IMR-90 (cell line): ENCODE data around the gene TMEM9. TPM values are rescaled to one million over a fixed set of nuclear protein-coding genes. Genes with fewer than 3 reads are reported as not detected.

ENCODE experiments used
- ATAC-seq: fragments of 200-7000 bp; cut with Tn5 transposase; 2 replicates; pipeline ENCODE4 v1.9.1; 2020; ENCODE audit warnings: low read depth, mild to moderate bottlenecking, moderate library complexity
- BruUV-seq: library from RNA; stranded (reverse); fragments of 400-500 nt; replicated peaks from 2 replicates; lab custom pipeline; 2021; lab: Mats Ljungman, UMichigan
- CTCF ChIA-PET: fragments of 300-600 bp; formaldehyde crosslinking; extraction: SDS; loops from one replicate; lab custom pipeline; 2021; ENCODE audit warnings: antibody characterized with exemption; lab: Yijun Ruan, JAX
- POLR2A ChIA-PET: fragments of 300-600 bp; sonication (Branson Sonifier 250); formaldehyde crosslinking; loops from one replicate; lab custom pipeline; 2022; ENCODE audit warnings: antibody characterized with exemption; ENCODE audit not compliant: unreplicated experiment; lab: Charles Lee
- DNase-seq: peaks from one replicate; pipeline ENCODE4 v3.0.0; 2013
- H2AFZ ChIP-seq: replicated peaks from 2 replicates; pipeline ENCODE3; 2013; ENCODE audit warnings: low read length, mild to moderate bottlenecking; ENCODE audit not compliant: poor library complexity
- H2AK5ac ChIP-seq: 2 replicates; pipeline ENCODE4 v1.6.1; 2013; ENCODE audit warnings: low read depth, low read length, inconsistent platforms
- H2AK9ac ChIP-seq: replicated peaks from 2 replicates; pipeline ENCODE3; 2013; ENCODE audit warnings: mild to moderate bottlenecking, low read depth, low read length, moderate library complexity; ENCODE audit not compliant: poor library complexity
- H2BK120ac ChIP-seq: 2 replicates; pipeline ENCODE4 v1.6.1; 2013; ENCODE audit warnings: low read depth, low read length, inconsistent platforms
- H2BK15ac ChIP-seq: 3 replicates; pipeline ENCODE4 v1.6.1; 2013; ENCODE audit warnings: low read depth, low read length, inconsistent platforms
- H2BK20ac ChIP-seq: 2 replicates; pipeline ENCODE4 v1.6.1; 2013; ENCODE audit warnings: low read depth, mild to moderate bottlenecking, inconsistent platforms, low read length, moderate library complexity
- H2BK5ac ChIP-seq: 2 replicates; pipeline ENCODE4 v1.6.1; 2013; ENCODE audit warnings: mild to moderate bottlenecking, low read depth, low read length, inconsistent platforms; ENCODE audit not compliant: poor library complexity, severe bottlenecking
- H3K14ac ChIP-seq: replicated peaks from 2 replicates; pipeline ENCODE4 v1.6.1; 2013; ENCODE audit warnings: low read depth, low read length, inconsistent platforms
- H3K18ac ChIP-seq: 2 replicates; pipeline ENCODE4 v1.6.1; 2013; ENCODE audit warnings: low read depth, low read length, control low read depth
- H3K23ac ChIP-seq: 2 replicates; pipeline ENCODE4 v1.6.1; 2013; ENCODE audit warnings: low read depth, low read length, inconsistent platforms
- H3K27ac ChIP-seq: 2 replicates; pipeline ENCODE4 v1.5.1; 2013; ENCODE audit warnings: mild to moderate bottlenecking, control low read depth, low read length; ENCODE audit not compliant: insufficient read depth
- H3K27me3 ChIP-seq: 2 replicates; pipeline ENCODE4 v1.6.1; 2013; ENCODE audit warnings: low read length; ENCODE audit not compliant: control insufficient read depth, insufficient read depth
- H3K36me3 ChIP-seq: 2 replicates; pipeline ENCODE4 v1.6.1; 2013; ENCODE audit warnings: low read length, mixed read lengths; ENCODE audit not compliant: control insufficient read depth, insufficient read depth
- H3K4ac ChIP-seq: 2 replicates; pipeline ENCODE4 v1.6.1; 2013; ENCODE audit warnings: low read depth, low read length, inconsistent platforms
- H3K4me1 ChIP-seq: 2 replicates; pipeline ENCODE4 v1.6.1; 2013; ENCODE audit warnings: low read length, mixed read lengths; ENCODE audit not compliant: control insufficient read depth, insufficient read depth
- H3K4me2 ChIP-seq: 2 replicates; pipeline ENCODE4 v1.6.1; 2013; ENCODE audit warnings: low read depth, mild to moderate bottlenecking, control low read depth, low read length, moderate library complexity
- H3K4me3 ChIP-seq: 2 replicates; pipeline ENCODE4 v1.5.1; 2013; ENCODE audit warnings: low read depth, mild to moderate bottlenecking, control low read depth, low read length, moderate library complexity; ENCODE audit not compliant: insufficient read depth
- H3K56ac ChIP-seq: 2 replicates; pipeline ENCODE4 v1.6.1; 2013; ENCODE audit warnings: low read length, inconsistent platforms; ENCODE audit not compliant: insufficient read depth; ENCODE audit errors: extremely low read depth
- H3K79me1 ChIP-seq, 2 experiments: 2 replicates each; pipeline ENCODE4 v1.6.1; 2013; ENCODE audit warnings: low read length in 2 of 2, inconsistent platforms in 1 of 2, low read depth in 1 of 2
- H3K9ac ChIP-seq: 2 replicates; pipeline ENCODE4 v1.6.1; 2013; ENCODE audit warnings: low read depth, low read length, control low read depth
- H3K9me1 ChIP-seq: 2 replicates; pipeline ENCODE4 v1.6.1; 2013; ENCODE audit warnings: low read length, inconsistent platforms; ENCODE audit not compliant: insufficient read depth
- H3K9me3 ChIP-seq: 2 replicates; pipeline ENCODE4 v1.6.1; 2013; ENCODE audit warnings: low read length; ENCODE audit not compliant: control insufficient read depth, insufficient read depth
- H4K20me1 ChIP-seq: 2 replicates; pipeline ENCODE4 v1.6.1; 2013; ENCODE audit warnings: low read length, inconsistent platforms; ENCODE audit not compliant: insufficient read depth
- H4K5ac ChIP-seq: 2 replicates; pipeline ENCODE4 v1.6.1; 2013; ENCODE audit warnings: mild to moderate bottlenecking, low read depth, low read length, control low read depth
- H4K8ac ChIP-seq, 2 experiments: 2 replicates each; pipeline ENCODE4 v1.6.1; 2013; ENCODE audit warnings: low read depth in 2 of 2, low read length in 2 of 2, control low read depth in 1 of 2, inconsistent platforms in 1 of 2
- H4K91ac ChIP-seq: 2 replicates; pipeline ENCODE4 v1.6.1; 2013; ENCODE audit warnings: low read depth, low read length, inconsistent platforms; ENCODE audit not compliant: insufficient read depth
- CEBPB ChIP-seq: IDR thresholded peaks from 2 replicates; pipeline ENCODE4 v1.6.1; 2012; ENCODE audit warnings: low read depth, low read length, improper control_type of control experiment
- CHD1 ChIP-seq: IDR thresholded peaks from 2 replicates; pipeline ENCODE4 v1.6.1; 2012; ENCODE audit warnings: low read depth, low read length, improper control_type of control experiment
- CTCF ChIP-seq: conservative IDR thresholded peaks from 2 replicates; pipeline ENCODE4 v1.5.1; 2012; ENCODE audit warnings: mild to moderate bottlenecking, low read depth, low read length, improper control_type of control experiment
- ELK1 ChIP-seq: fragments of 150-350 bp; IDR thresholded peaks from 2 replicates; pipeline ENCODE4 v1.6.1; 2016; ENCODE audit warnings: low read depth, mild to moderate bottlenecking, low read length, moderate library complexity, borderline replicate concordance
- FOS ChIP-seq: fragments of 150-350 bp; IDR thresholded peaks from 2 replicates; pipeline ENCODE4 v1.6.1; 2016; ENCODE audit warnings: low read depth, low read length
- MAFK ChIP-seq: IDR thresholded peaks from 2 replicates; pipeline ENCODE4 v1.6.1; 2012; ENCODE audit warnings: low read depth, low read length, improper control_type of control experiment
- MAZ ChIP-seq: IDR thresholded peaks from 2 replicates; pipeline ENCODE4 v1.6.1; 2012; ENCODE audit warnings: low read depth, mild to moderate bottlenecking, low read length, improper control_type of control experiment, moderate library complexity, borderline replicate concordance
- MXI1 ChIP-seq: IDR thresholded peaks from 2 replicates; pipeline ENCODE4 v1.6.1; 2012; ENCODE audit warnings: low read depth, mild to moderate bottlenecking, low read length, moderate library complexity, borderline replicate concordance
- NFE2L2 ChIP-seq: fragments of 150-350 bp; IDR thresholded peaks from 2 replicates; pipeline ENCODE4 v1.6.1; 2016; ENCODE audit warnings: low read depth, mild to moderate bottlenecking, low read length
- POLR2A ChIP-seq: IDR thresholded peaks from 2 replicates; pipeline ENCODE4 v1.6.1; 2012; ENCODE audit warnings: mild to moderate bottlenecking, low read depth, low read length
- RAD21 ChIP-seq: IDR thresholded peaks from 2 replicates; pipeline ENCODE4 v1.6.1; 2012; ENCODE audit warnings: low read length, improper control_type of control experiment
- RCOR1 ChIP-seq: IDR thresholded peaks from 2 replicates; pipeline ENCODE4 v1.6.1; 2012; ENCODE audit warnings: mild to moderate bottlenecking, low read length, improper control_type of control experiment; ENCODE audit not compliant: insufficient replicate concordance
- RFX5 ChIP-seq: IDR thresholded peaks from 2 replicates; pipeline ENCODE4 v1.8.0; 2012; ENCODE audit warnings: low read depth, mild to moderate bottlenecking, low read length, moderate library complexity
- SMC3 ChIP-seq: fragments of 150-350 bp; IDR thresholded peaks from 2 replicates; pipeline ENCODE4 v1.6.1; 2016; ENCODE audit warnings: low read depth, mild to moderate bottlenecking, antibody characterized with exemption, low read length, moderate library complexity
- USF2 ChIP-seq: fragments of 150-350 bp; IDR thresholded peaks from 2 replicates; pipeline ENCODE4 v1.6.1; 2017; ENCODE audit warnings: mild to moderate bottlenecking, antibody characterized with exemption, low read length, low read depth
- WGBS, 2 experiments: methylation state at CpG; one replicate each; pipeline versions ENCODE4 v1.1.5 to v1.1.7; 2013; ENCODE audit warnings: missing lambda C conversion rate in 2 of 2; ENCODE audit not compliant: insufficient read length in 1 of 2; ENCODE audit errors: extremely low coverage in 2 of 2; 5-methylcytosine and 5-hydroxymethylcytosine counted together
- dilution Hi-C: fragments of 300-500 bp; cut with HindIII; formaldehyde crosslinking; loops from one replicate; pipeline ENCODE4 v1.14.3; 2018; ENCODE audit warnings: low sequenced_read_pairs; ENCODE audit not compliant: unreplicated experiment
- in situ Hi-C: fragments of 300-500 bp; cut with MboI; formaldehyde crosslinking; loops from 3 replicates; pipeline ENCODE4 v1.14.3; 2019; ENCODE audit warnings: low sequenced_read_pairs, inconsistent platforms, mixed read lengths
- intact Hi-C: fragments of 100-400 bp; cut with micrococcal nuclease; formaldehyde crosslinking; loops from 2 replicates; pipeline ENCODE4 v1.10.0; 2022
- polyA plus RNA-seq, 3 experiments: library from polyadenylated mRNA; depleted of rRNA; stranded (reverse); fragments of >200 nt; gene quantifications; 2 replicates each; pipeline ENCODE4 v1.2.3, GENCODE V29; 2012; ENCODE audit warnings: low replicate concordance in 1 of 3
- total RNA-seq: library from RNA; depleted of rRNA; stranded (reverse); fragments of >200 nt; gene quantifications from 2 replicates; pipeline ENCODE4 v1.2.3, GENCODE V29; 2012

The TMEM9 gene
- total and polyA plus RNA-seq, 2 of the 4 experiments (the other 2 are of a cell fraction), result 76.7 to 107 TPM

- ChIA-PET POLR2A (no interaction called here), CTCF (no interaction called here)
- Histone ChIP-seq H4K8ac (no peak overlapping the region), H3K14ac (no peak overlapping the region), H3K9ac (no peak overlapping the region), H2AK5ac (no peak overlapping the region), H3K4me2 (no peak overlapping the region), H3K9me1 (no peaks in the 10 kb centered on the region), H3K9me3 (no peaks in the 10 kb centered on the region), H3K56ac (no peak overlapping the region), H3K23ac (no peak overlapping the region), H2BK15ac (no peak overlapping the region), H4K91ac (no peak overlapping the region), H2AK9ac (no peak overlapping the region), H3K4me3 (no peak overlapping the region), H3K27ac (no peak overlapping the region), H2AFZ (no peak overlapping the region), H2BK5ac (no peak overlapping the region), H3K4me1 (no peaks in the 10 kb centered on the region), H4K20me1 (no peaks in the 10 kb centered on the region), H2BK20ac (no peak overlapping the region), H3K79me1 (no peaks in the 10 kb centered on the region), H3K4ac (no peak overlapping the region), H3K27me3 (peaks cover 57% of the 10 kb centered on the region), H3K18ac (no peak overlapping the region), H4K5ac (no peak overlapping the region), H2BK120ac (no peak overlapping the region), H3K36me3 (no peaks in the 10 kb centered on the region)
- intact Hi-C loops (no loop called here), in situ Hi-C loops (no loop called here), dilution Hi-C loops (no loop called here)
- TF ChIP-seq CHD1 (no peak), RAD21 (no peak), CEBPB (no peak), POLR2A (no peak), USF2 (no peak), MAFK (no peak), RCOR1 (no peak), MXI1 (no peak), FOS (no peak), NFE2L2 (no peak), ELK1 (no peak), RFX5 (no peak), CTCF (no peak), MAZ (no peak), SMC3 (no peak)
- no TSS peak for BruUV-seq
- no peak for ATAC-seq
- WGBS, 2 experiments, result 80% methylated on average over 1 of the region's 1 CpG; no CpG with 5 or more reads in 1 of the 2 experiments
- DNase-seq, result no peak
Measured at GRCh38 chr1:201109651-201110050, 44.6 kb downstream of the TMEM9 start.
